GM18505 (cell line): ENCODE measurements around the gene ZFX.
"Not testable (repeated sequence)": the region's sequence is repeated elsewhere in the genome, so short reads cannot be mapped to it uniquely, and the experiment has no call there.

Experiments
- ATAC-seq: cut with Tn5 transposase; IDR thresholded peaks from one replicate; pipeline ENCODE4 v1.9.1; 2021; ENCODE audit not compliant: unreplicated experiment
- POLR2A ChIP-seq: IDR thresholded peaks from 4 replicates; pipeline ENCODE4 v1.6.1; 2011; ENCODE audit warnings: borderline replicate concordance; ENCODE audit not compliant: insufficient read depth, insufficient read length; ENCODE audit errors: extremely low read depth

ZFX gene

DNA sequence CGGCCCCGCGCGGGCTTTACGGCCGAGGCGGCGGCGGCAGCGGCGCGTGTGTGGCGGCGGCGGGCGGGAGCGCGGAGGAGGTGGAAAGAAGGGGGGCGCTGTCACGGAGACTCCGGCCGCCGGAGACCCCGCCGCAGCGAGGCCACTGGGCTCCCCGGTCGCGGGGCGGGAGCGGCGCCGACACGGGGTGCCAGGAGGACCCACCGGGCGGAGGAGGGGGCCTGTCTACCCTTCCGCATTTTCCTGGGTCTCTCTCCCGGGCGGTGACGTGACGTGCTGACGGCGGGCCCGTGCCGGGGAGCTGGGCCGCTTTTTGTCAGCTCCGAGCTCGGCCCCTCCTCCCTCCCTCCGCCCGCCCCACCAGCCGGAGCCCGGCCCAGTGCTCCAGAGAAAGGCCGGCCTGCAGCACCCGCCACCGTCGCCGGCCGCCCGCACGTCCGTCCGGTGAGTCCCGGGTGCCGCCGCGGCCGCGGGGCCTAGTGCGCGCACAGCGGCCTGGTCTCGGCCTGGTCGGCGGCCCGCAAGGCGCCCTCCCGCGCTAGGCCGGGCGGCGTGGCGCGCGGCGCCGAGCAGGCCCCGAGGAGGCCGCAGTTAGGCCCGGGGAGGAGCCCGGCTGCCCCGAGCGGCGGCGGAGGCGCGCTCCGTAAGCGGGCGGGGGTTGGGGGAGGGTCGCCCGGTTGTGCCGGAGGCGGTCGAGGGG, at the start of gene ZFX:
TSS of gene ZFX (plus strand) at position 379 of the 700 bp plus-strand sequence. CDS start 23,014 bp downstream, outside the sequence.
- TF ChIP-seq POLR2A: peak; percentile 59
- ATAC-seq: peak; percentile 47

GRCh38 chrX:24100713-24101112, 48.8 kb upstream of the ZFX start:
- ATAC-seq: no peak
- no peak for TF ChIP-seq POLR2A

- no peak for TF ChIP-seq POLR2A
- no peak for ATAC-seq
These were observed 39.5 kb upstream of the ZFX start for GRCh38 chrX:24110069-24110468.

GRCh38 chrX:24113181-24113580, 36.3 kb upstream of the ZFX start:
- ATAC-seq: no peak
- no peak for TF ChIP-seq POLR2A

DNA sequence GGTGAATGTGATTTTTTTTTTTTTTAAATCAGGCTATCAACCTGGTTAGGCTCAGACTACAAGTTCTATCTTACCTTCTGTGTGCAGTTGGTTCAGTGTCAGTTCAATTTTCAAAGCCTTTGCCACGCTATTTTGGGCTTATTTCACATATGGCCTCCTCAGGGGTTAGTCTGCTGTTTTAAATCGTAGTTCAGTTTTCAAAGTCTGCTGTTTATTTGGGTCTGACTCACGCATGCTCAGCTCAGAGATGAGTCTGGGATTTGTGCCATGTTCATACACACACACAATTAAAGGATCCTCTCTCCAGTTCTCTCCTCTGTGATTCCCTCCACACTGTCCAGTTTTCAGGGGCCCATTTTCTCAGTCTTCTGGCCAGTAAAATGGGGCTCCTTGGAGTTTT, 32.3 kb upstream of the ZFX start:
- ATAC-seq: no peak
- TF ChIP-seq POLR2A: no peak

DNA sequence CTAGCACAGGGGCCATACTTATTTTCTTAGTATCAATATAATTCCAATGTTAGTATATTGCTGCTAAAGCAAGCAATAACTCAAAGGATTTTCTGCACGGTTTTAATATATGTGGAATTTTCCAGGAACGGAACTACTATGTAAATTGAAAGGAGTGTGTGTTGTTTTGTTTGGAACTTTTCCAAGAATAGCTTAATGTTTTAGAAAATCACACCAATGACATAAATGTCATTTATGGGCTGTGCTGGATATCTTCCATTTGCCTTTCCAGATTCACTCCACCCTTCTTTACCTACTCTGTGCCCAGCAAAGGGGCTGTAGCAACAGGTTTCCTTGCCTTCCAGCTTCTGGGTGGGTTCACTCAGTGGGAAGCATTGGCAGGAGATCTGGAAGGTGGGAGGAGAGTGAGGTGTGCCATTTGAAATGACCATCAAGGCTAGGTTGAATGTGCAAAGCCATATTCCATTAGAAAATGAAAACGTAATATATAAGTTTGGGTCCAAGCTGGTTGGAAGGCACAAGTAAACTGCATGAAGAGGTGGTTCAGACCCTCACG, 25.2 kb upstream of the ZFX start:
- TF ChIP-seq POLR2A: no peak
- no peak for ATAC-seq

DNA sequence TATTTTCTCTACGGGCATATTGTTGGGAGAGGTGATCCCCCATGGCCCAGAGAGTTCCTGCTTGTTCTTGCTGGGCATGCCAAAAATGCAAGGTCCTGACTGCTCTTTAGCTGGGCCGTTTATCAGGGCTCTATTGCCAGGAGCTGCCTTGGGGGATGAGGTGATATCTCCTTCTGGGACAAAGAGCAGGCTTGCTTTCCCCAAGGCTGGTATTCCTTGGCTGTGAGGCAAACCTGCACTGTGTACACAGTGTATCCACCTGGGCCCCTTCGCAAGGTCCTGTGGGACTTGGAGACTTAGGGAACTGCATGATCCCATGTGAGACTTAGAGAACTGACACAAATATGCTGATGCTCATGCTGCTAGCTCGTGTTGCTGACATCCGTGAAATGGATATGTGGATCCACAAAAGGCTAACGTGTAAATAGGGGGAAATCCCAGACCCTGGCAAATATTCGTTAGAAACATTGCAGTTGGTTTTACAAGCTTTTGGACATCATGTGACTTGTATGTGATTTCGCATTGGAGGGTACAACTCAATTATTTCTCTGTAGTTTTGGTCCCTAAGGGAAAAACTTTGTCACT, 24.4 kb upstream of the ZFX start:
- TF ChIP-seq POLR2A: no peak
- no peak for ATAC-seq

DNA sequence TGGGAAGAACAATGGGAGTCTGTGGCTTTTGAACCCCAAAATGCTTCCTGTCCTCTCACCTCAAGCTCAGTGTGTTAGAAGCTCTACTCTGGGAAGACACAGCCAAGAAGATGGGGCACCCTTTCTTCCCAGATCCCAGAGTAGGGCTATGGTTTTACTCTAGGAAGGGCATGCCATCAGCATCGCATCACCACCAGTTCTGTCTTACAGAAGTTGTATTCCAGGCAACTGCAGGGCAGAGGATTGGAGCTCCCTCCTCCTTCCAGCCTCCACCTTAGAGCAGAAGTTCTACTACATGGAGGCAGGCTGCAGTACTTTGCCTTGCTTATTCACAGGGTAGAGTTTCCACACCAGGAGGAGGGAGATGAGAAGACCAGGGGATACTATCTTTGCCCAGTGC, 18.1 kb upstream of the ZFX start:
- no peak for ATAC-seq
- TF ChIP-seq POLR2A: no peak

- ATAC-seq: no peak
- no peak for TF ChIP-seq POLR2A
These were observed 16.2 kb upstream of the ZFX start for GRCh38 chrX:24133312-24133711.

DNA sequence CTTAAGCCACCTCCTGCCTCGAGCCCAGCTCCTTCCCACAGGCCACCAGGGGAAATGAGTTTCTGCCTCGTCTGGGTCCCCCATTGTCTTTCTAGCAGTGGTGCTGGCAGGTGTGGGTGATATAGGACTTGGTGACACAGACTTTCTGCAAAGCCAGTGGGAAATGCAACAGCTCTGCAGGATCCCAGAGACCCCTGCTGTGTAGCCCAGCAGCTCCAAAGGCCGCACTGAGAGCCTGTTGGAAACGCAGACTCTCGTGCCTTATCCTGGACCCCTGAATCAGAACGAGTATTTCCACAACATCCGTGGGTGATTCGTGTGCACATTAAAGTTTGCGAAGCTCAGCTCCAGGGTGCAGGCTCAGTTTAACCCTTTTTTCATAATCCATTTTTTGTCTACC, 13.8 kb upstream of the ZFX start:
- not testable (repeated sequence) for ATAC-seq

- no peak for TF ChIP-seq POLR2A
- no peak for ATAC-seq
These were observed 12.3 kb upstream of the ZFX start for GRCh38 chrX:24137192-24137591.

GRCh38 chrX:24143982-24144381, 5.5 kb upstream of the ZFX start:
- not testable (repeated sequence) for ATAC-seq

GRCh38 chrX:24144528-24144927, 5.0 kb upstream of the ZFX start:
- TF ChIP-seq POLR2A: no peak
- no peak for ATAC-seq
